ENCODE data around the gene PTGES2.

PTGES2 gene

DNA sequence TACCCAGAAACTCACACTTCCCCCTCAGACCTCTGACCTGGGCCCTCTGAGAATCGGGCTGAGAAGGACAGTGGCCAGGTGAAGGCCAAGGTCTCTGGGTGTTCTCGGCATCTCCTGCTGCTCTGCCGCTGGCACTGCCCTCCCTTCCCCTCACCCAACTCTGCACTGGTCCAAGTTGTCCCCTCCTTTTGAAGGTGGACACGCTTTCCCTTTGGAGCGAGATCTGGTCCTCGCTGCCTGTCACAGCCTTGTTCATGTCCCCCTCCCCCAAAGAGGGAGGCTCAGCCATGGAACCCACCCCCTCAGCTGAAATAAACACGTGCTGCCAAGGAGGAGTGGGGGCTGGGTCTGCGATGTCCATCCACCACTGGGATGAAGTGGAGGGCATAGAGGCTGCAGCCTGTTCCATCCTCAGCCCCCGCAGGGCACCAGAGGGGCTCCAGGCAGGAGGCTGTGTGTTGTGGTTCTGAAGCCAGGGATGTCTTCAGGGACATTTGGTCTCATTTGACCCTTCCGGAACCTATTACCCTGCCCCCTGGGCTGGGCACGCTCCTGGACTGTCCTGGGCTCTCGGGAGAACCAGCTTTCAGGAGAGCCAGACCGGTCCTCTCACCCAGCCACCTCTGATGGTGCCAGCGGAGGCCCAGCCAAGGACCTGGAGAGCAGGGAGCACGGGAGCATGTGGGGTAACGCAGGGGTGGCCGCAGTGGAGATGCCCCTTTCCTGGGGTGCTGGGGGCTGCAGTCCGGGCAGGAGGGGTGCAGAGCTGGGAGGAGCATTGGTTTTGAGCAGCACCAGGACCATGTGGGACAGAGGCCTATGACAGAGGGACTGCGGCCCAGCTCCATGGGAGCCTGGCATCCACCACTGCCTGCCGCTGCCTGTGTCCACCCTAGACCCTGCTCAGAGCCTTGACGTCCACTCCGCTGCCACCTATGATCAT lies 17.0 kb upstream of the PTGES2 start:
- in situ Hi-C loops (cut with MboI; ENCODE audit: low pct_unique_long_range_greater_than_20kb, low sequenced_read_pairs, unreplicated experiment): no loop called here
- no peak for DNase-seq (ENCODE audit: low spot score)
- TF ChIP-seq, protein P1, sequence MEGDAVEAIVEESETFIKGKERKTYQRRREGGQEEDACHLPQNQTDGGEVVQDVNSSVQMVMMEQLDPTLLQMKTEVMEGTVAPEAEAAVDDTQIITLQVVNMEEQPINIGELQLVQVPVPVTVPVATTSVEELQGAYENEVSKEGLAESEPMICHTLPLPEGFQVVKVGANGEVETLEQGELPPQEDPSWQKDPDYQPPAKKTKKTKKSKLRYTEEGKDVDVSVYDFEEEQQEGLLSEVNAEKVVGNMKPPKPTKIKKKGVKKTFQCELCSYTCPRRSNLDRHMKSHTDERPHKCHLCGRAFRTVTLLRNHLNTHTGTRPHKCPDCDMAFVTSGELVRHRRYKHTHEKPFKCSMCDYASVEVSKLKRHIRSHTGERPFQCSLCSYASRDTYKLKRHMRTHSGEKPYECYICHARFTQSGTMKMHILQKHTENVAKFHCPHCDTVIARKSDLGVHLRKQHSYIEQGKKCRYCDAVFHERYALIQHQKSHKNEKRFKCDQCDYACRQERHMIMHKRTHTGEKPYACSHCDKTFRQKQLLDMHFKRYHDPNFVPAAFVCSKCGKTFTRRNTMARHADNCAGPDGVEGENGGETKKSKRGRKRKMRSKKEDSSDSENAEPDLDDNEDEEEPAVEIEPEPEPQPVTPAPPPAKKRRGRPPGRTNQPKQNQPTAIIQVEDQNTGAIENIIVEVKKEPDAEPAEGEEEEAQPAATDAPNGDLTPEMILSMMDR (IDR thresholded peaks at IDR 0.05; ENCODE audit: extremely low read depth, insufficient read depth, missing control alignments): no peak

DNA sequence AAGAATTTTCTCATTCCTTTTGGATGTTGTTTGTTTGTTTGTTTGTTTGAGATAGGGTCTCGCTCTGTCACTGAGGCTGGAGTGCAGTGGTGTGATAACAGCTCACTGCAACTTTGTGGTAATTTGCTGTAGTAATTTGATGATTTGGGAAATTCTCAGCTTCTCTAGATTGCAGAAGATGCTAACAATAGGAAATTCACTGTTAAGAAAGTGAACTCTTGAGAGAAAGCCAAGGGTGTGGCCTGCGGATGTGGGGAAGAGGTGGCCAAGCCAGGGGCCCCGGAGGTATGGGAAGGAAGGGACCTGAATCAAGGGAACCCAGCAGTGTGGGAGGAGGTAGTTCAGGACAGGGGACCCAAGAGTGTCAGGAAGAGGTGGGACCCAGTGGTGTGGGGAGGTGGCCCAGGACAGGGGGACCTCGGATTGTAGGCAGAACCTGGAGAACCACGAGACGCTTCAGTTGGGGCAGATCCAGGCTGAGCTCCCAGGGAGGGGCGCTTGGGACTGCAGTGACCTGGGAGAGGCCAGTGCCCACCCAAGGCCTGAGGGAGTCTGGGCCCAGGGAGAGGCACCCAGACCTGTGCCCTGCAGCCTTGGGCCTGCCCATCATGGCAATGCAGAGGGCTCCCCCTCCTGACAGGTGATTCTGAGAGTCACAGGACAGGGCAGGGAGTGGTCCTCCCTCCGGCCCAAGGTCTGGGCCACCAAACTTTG lies 16.2 kb upstream of the PTGES2 start:
- in situ Hi-C loops (cut with MboI; ENCODE audit: low pct_unique_long_range_greater_than_20kb, low sequenced_read_pairs, unreplicated experiment): no loop called here
- TF ChIP-seq, protein P1 (IDR thresholded peaks at IDR 0.05; ENCODE audit: extremely low read depth, insufficient read depth, missing control alignments): no peak
- no peak for DNase-seq (ENCODE audit: low spot score)

DNA sequence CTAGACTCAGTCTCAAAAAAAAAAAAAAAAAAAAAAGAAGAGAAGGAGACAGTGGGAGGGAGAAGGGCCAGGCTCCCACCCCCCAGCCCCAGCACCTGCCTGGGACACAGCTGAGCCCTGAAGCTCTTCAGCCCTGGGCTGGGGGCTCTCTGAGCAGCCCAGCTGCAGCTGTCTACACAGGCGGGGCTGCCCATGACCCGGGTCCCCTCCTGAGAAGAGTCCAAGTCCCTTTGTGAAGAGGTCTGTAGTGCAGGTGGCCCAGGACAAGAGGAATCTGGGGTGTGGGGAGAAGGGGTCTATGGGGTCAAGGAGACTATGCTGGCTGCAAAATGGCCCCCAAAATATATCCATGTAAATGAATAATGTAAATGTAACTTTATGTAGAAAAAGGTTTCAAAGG lies 15.1 kb upstream of the PTGES2 start:
- no peak for DNase-seq (ENCODE audit: low spot score)
- in situ Hi-C loops (cut with MboI; ENCODE audit: low pct_unique_long_range_greater_than_20kb, low sequenced_read_pairs, unreplicated experiment): no loop called here
- TF ChIP-seq, protein P1 (IDR thresholded peaks at IDR 0.05; ENCODE audit: extremely low read depth, insufficient read depth, missing control alignments): no peak

DNA sequence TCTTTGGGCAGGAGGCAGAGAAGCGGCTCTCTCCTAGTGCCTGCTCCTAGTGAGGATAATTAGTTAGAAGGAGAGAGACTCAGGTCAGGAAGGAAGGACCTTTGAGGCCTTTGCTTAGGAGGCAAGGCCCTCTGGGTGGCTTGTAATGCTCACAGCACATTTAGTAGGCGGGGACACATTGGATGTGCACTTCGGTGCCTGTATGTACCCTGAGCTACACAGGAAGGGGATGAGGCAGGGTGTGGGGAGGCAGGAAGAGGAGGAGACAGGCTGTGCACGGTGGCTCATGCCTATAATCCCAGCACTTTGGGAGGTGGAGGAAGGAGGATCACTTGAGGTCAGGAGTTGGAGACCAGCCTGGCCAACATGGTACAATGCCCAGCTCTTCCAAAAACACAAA lies 14.5 kb upstream of the PTGES2 start:
- TF ChIP-seq, protein P1 (IDR thresholded peaks at IDR 0.05; ENCODE audit: extremely low read depth, insufficient read depth, missing control alignments): no peak
- in situ Hi-C loops (cut with MboI; ENCODE audit: low pct_unique_long_range_greater_than_20kb, low sequenced_read_pairs, unreplicated experiment): no loop called here

GRCh38 chr9:128141604-128142003 lies 14.1 kb upstream of the PTGES2 start:
- TF ChIP-seq, protein P1 (IDR thresholded peaks at IDR 0.05; ENCODE audit: extremely low read depth, insufficient read depth, missing control alignments): no peak
- in situ Hi-C loops (cut with MboI; ENCODE audit: low pct_unique_long_range_greater_than_20kb, low sequenced_read_pairs, unreplicated experiment): no loop called here

More for the DNA sequence above, 14.5 kb upstream of the PTGES2 start:
- DNase-seq (ENCODE audit: low spot score): no peak

GRCh38 chr9:128139621-128140020 lies 12.1 kb upstream of the PTGES2 start:
- no peak for DNase-seq (ENCODE audit: low spot score)
- in situ Hi-C loops (cut with MboI; ENCODE audit: low pct_unique_long_range_greater_than_20kb, low sequenced_read_pairs, unreplicated experiment): no loop called here
- TF ChIP-seq, protein P1 (IDR thresholded peaks at IDR 0.05; ENCODE audit: extremely low read depth, insufficient read depth, missing control alignments): no peak

More at GRCh38 chr9:128141604-128142003, 14.1 kb upstream of the PTGES2 start:
- DNase-seq (ENCODE audit: low spot score): no peak

All from GM13977 (cell line).